ENCODE results near the gene ANTXR1.

- TF ChIP-seq ISL1 (CRISPR knock-in tag; IDR thresholded peaks at IDR 0.05) = no peak
- TF ChIP-seq, protein P1, sequence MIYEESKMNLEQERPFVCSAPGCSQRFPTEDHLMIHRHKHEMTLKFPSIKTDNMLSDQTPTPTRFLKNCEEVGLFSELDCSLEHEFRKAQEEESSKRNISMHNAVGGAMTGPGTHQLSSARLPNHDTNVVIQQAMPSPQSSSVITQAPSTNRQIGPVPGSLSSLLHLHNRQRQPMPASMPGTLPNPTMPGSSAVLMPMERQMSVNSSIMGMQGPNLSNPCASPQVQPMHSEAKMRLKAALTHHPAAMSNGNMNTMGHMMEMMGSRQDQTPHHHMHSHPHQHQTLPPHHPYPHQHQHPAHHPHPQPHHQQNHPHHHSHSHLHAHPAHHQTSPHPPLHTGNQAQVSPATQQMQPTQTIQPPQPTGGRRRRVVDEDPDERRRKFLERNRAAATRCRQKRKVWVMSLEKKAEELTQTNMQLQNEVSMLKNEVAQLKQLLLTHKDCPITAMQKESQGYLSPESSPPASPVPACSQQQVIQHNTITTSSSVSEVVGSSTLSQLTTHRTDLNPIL (CRISPR knock-in tag; IDR thresholded peaks at IDR 0.05; ENCODE audit: low read depth) = no peak
- TF ChIP-seq ZFP3 (CRISPR knock-in tag; IDR thresholded peaks at IDR 0.05) = no peak
- TF ChIP-seq PATZ1 (CRISPR knock-in tag; IDR thresholded peaks at IDR 0.05; ENCODE audit: borderline replicate concordance) = no peak
- TF ChIP-seq ESRRG (CRISPR knock-in tag; IDR thresholded peaks at IDR 0.05) = no peak
- TF ChIP-seq CSDC2 (CRISPR knock-in tag; IDR thresholded peaks at IDR 0.05) = no peak
- no peak for TF ChIP-seq ZNF8 (CRISPR knock-in tag; IDR thresholded peaks at IDR 0.05)
These were observed 256.4 kb downstream of the ANTXR1 start for GRCh38 chr2:69269330-69269729.
